Right ventricle myocardium inferior (tissue), 1 donor: ENCODE measurements around the gene RYR2. TPM values are rescaled to one million over a fixed set of nuclear protein-coding genes. Genes with fewer than 3 reads are reported as not detected.
"Not testable (repeated sequence)": the region's sequence is repeated elsewhere in the genome, so short reads cannot be mapped to it uniquely, and the experiment has no call there.

Experiments used
- ATAC-seq: fragments of 200-7000 bp; cut with Tn5 transposase; one replicate; pipeline ENCODE4 v1.9.1; 2020; ENCODE audit warnings: mild to moderate bottlenecking, moderate library complexity
- DNase-seq: peaks from one replicate; pipeline ENCODE4 v3.0.0; 2021; ENCODE audit errors: missing footprints
- intact Hi-C: fragments of 100-400 bp; cut with DNase I; formaldehyde crosslinking; loops from one replicate; pipeline ENCODE4 v1.11.0; 2022
- total RNA-seq: library from RNA; stranded (reverse); fragmentation: NEBNext Ultra II Directional; extraction: Animal tissue kit (Norgen Biotek cat#: 25700); gene quantifications from one replicate; pipeline ENCODE4 v1.2.1, GENCODE V29; 2021
- donor health status: DM: no; HTN: yes; CAD: no; lungs with severe emphysema.

RYR2 gene
- total RNA-seq, 1 donor from 2014 or later: 694 TPM

- DNase-seq (no peak), ATAC-seq (no peak)
- intact Hi-C loops: no loop called here
These were observed 769.6 kb downstream of the RYR2 start for GRCh38 chr1:237811633-237812032.

- intact Hi-C loops: no loop called here
- peak; percentile 62 for ATAC-seq
- no peak for DNase-seq
These were observed 770.1 kb downstream of the RYR2 start for GRCh38 chr1:237812061-237812460.

- intact Hi-C loops: no loop called here
- no peak for DNase-seq
- no peak for ATAC-seq
These were observed 772.4 kb downstream of the RYR2 start for GRCh38 chr1:237814319-237814924.

- DNase-seq: no peak
- no peak for ATAC-seq
- intact Hi-C loops: no loop called here
These were observed 775.3 kb downstream of the RYR2 start for GRCh38 chr1:237817277-237817676.

DNA sequence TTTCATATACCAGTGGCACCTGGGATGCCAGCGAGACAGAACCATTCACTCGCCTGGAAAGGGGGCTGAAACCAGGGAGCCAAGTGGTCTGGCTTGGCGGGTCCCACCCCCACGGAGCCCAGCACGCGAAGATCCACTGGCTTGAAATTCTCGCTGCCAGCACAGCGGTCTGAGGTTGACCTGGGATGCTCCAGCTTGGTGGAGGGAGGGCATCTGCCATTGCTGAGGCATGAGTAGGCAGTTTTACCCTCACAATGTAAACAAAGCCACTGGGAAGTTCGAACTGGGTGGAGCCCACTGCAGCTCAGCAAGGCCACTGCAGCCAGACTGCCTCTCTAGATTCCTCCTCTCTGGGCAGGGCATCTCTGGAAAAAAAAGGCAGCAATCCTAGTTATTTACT lies 778.6 kb downstream of the RYR2 start:
- ATAC-seq: peak; percentile 5
- intact Hi-C loops, DNase-seq: not testable (repeated sequence)

DNA sequence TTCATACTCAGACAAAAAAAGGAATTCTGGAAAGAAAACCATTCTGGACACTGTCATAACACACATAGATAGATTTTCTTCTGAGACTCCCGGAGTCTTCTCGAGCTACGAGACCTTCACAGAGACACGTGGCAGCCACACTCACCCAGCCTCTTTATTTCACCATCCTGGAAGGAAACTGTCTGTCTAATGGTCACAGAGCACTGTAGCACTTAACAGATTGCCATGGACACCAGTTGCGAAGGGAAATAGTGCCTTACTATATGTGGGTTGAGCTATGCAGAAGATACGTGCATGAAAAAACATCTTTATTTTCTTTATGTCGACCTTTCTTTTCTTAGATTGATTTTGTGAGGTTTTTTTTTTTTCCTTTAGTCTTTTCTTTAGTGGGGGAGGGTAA lies 790.9 kb downstream of the RYR2 start:
- ATAC-seq (no peak), DNase-seq (no peak)
- intact Hi-C loops: no loop called here

- intact Hi-C loops: no loop called here
- DNase-seq: no peak
These were observed 792.1 kb downstream of the RYR2 start for GRCh38 chr1:237834048-237834447.

GRCh38 chr1:237834461-237834860 lies 792.5 kb downstream of the RYR2 start:
- intact Hi-C loops: no loop called here
- DNase-seq (no peak), ATAC-seq (no peak)

More at GRCh38 chr1:237834048-237834447, 792.1 kb downstream of the RYR2 start:
- no peak for ATAC-seq

GRCh38 chr1:237838320-237838719 lies 796.3 kb downstream of the RYR2 start:
- intact Hi-C loops: no loop called here
- DNase-seq (no peak), ATAC-seq (peak; percentile 32)

GRCh38 chr1:237838904-237839534 lies 797.0 kb downstream of the RYR2 start:
- ATAC-seq (peak; percentile 27), DNase-seq (no peak)
- intact Hi-C loops: no loop called here

- DNase-seq (no peak), ATAC-seq (no peak)
- intact Hi-C loops: no loop called here
These were observed 799.5 kb downstream of the RYR2 start for GRCh38 chr1:237841485-237841884.

GRCh38 chr1:237843516-237843915 lies 801.5 kb downstream of the RYR2 start:
- intact Hi-C loops, ATAC-seq, DNase-seq: not testable (repeated sequence)

GRCh38 chr1:237851210-237851845 lies 809.3 kb downstream of the RYR2 start:
- ATAC-seq (no peak), DNase-seq (no peak)
- intact Hi-C loops: no loop called here

GRCh38 chr1:237852342-237852741 lies 810.4 kb downstream of the RYR2 start:
- ATAC-seq (no peak), DNase-seq (no peak)
- intact Hi-C loops: no loop called here

DNA sequence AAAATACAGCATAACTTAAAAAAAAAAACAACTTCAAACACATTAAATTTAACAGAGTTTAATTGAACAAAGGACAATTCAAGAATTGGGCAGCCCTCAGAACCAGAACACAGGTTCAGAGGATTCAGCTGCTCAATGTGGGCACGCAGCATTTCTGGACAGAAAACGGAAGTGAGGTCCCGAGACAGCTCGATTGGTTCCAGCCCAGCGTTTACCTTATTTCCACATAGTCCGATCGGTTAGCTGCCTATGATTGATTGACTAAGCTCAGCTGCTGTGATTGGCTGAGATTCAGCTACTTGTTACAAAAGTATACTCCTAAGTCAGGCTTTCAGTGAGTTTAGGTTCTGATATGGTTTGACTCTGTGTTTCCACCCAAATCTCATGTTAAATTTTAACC lies 815.5 kb downstream of the RYR2 start:
- intact Hi-C loops: no loop called here
- DNase-seq: no peak
- no peak for ATAC-seq

DNA sequence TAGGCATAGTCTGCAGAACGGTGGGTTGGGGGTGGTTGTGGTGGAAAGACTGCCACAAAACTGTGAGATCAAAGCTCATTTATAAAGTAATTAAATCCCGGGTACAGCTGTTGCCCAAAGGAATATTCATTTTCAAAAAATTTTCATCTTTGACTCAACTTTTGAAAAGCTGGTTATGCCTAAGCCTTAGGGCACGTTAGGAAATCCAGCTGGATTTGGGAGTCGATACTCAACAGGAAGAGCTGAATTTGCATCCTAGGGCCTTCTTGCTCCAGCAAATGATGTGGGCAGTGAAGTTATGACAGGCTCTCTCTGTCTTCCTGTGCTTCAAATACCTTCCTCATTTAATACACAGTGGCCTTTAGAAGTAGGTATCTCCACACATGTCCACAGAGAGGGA lies 817.0 kb downstream of the RYR2 start:
- no peak for DNase-seq
- intact Hi-C loops: no loop called here

DNA sequence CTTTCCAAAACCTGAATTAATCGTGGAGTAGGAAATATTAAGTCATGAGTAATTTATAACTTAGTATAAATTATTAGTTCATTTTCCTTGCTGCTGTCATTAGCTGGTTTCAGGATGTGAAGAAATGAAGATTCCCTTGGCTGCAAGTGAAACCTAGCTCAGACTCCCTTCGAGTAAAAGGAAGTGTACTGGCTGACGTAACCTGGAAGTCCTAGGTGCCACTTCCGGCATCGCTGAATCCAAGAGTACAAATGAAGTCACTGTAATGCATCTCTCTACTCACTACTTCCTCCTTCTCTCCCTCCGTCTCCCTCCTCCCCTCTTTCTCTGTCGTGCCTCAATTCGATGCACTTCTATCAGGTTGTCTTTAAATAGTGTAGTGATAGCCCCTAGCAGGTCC lies 820.0 kb downstream of the RYR2 start:
- DNase-seq: no peak
- intact Hi-C loops: no loop called here

More for the DNA sequence above, 817.0 kb downstream of the RYR2 start:
- no peak for ATAC-seq

DNA sequence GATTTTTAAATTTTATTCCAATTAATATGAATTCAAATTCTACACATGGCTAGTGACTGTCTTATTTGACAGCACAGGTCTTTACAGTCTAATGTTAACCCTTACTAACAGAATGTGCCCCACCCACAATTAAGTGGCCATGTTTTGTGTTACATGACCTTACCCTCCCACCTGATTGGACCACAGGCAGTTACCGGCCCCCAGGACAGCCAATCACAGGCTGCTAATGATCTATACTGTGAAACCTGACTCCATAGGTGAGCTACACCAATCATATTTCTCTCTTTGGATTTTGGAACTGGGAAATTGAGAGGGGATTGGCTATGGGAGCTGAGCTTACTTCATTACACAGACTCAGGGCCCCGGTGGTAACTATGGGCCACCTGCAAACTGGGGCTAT lies 821.2 kb downstream of the RYR2 start:
- ATAC-seq: no peak
- DNase-seq: no peak
- intact Hi-C loops: no loop called here

More for the DNA sequence above, 820.0 kb downstream of the RYR2 start:
- ATAC-seq: no peak

DNA sequence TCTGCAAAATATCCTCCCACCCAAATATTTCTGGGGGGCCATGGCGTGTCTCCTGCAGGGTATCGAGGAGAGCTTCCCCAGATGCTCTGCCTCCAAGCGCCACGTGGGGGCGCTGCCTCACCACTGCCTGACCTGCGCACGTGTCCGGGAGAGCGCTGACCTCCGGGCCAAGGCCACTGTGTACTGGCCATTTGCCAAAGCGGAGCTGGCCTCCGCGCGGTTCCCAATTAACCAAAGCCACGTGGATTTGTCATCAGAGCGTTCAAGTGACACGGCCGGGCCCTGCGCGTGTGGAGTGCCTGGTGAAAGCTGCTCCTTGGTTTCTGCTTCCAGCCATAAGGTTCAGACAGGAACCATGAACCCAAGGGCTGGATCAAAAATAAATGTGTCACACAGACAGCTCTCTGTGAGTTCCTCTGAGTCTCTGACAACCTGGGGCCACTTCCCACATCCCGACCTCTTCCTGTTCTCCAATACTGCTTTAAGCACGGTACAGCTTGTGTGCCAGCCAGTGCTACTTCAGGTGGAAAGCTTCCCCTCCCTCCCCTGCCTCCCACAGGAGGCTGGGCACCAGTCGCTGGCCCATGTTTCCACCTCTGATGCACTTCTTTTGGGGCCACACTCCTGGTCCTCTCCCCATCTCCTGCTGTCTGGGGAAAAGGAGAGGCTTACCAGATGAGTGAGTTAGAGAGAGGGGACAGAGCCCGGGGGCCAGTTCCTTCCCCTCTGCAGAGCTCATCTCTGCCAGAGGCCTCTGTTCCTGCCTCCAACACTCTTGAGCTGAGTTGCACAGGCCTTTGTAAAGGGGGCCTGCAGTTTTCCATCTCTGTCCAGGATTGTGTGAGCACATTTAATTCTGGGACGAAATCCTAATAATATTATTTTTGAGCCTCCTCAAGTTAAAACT lies 822.6 kb downstream of the RYR2 start:
- DNase-seq (peak; percentile 87), ATAC-seq (peak; percentile 84)
- intact Hi-C loops: no loop called here
